Activated CD8-positive, alpha-beta T cell treated with anti-CD3 and anti-CD28 coated beads for 36 hours (primary cell): ENCODE measurements around the gene CCDC97. TPM values are rescaled to one million over a fixed set of nuclear protein-coding genes. Genes with fewer than 3 reads are reported as not detected.

Experiments used
- ATAC-seq: fragments of 200-7000 bp; cut with Tn5 transposase; one replicate; pipeline ENCODE4 v1.10.0; 2021; ENCODE audit warnings: mild to moderate bottlenecking, moderate library complexity
- CTCF ChIA-PET: fragments of 350-600 bp; sonication (Branson Sonifier 250); formaldehyde crosslinking; loops from one replicate; lab custom pipeline; 2021; ENCODE audit warnings: antibody characterized with exemption; lab: Charles Lee
- POLR2A ChIA-PET: fragments of 350-600 bp; sonication (Branson Sonifier 250); formaldehyde crosslinking; loops from one replicate; lab custom pipeline; 2021; ENCODE audit warnings: antibody characterized with exemption; lab: Charles Lee
- DNase-seq: peaks from one replicate; pipeline ENCODE4 v3.0.0-alpha.2; 2020
- H3K27ac Mint-ChIP-seq: one replicate; pipeline ENCODE4 v1.8.0; 2021; ENCODE audit warnings: mild to moderate bottlenecking, mixed read lengths
- H3K27me3 Mint-ChIP-seq: one replicate; pipeline ENCODE4 v1.8.0; 2021; ENCODE audit warnings: mixed read lengths
- H3K36me3 Mint-ChIP-seq: one replicate; pipeline ENCODE4 v1.8.0; 2021; ENCODE audit warnings: low read depth, mixed read lengths
- H3K4me1 Mint-ChIP-seq: one replicate; pipeline ENCODE4 v1.8.0; 2021; ENCODE audit warnings: low read depth, mixed read lengths
- H3K4me3 Mint-ChIP-seq: one replicate; pipeline ENCODE4 v1.8.0; 2021; ENCODE audit warnings: mild to moderate bottlenecking, moderate library complexity, mixed read lengths
- H3K9me3 Mint-ChIP-seq: one replicate; pipeline ENCODE4 v1.8.0; 2021; ENCODE audit warnings: mixed read lengths
- CTCF ChIP-seq: fragments of 200-600 bp; IDR thresholded peaks from one replicate; pipeline ENCODE4 v1.8.0; 2022; ENCODE audit warnings: antibody characterized with exemption, mild to moderate bottlenecking
- intact Hi-C: fragments of 100-400 bp; cut with micrococcal nuclease; formaldehyde crosslinking; loops from one replicate; pipeline ENCODE4 v1.10.0; 2022
- total RNA-seq, 2 experiments: library from RNA; stranded (reverse); gene quantifications; one replicate each; pipeline ENCODE4 v1.2.3, GENCODE V29; 2021

Gene CCDC97
- total RNA-seq, 2 experiments from 2014 or later: 15.9 to 20.4 TPM

DNA sequence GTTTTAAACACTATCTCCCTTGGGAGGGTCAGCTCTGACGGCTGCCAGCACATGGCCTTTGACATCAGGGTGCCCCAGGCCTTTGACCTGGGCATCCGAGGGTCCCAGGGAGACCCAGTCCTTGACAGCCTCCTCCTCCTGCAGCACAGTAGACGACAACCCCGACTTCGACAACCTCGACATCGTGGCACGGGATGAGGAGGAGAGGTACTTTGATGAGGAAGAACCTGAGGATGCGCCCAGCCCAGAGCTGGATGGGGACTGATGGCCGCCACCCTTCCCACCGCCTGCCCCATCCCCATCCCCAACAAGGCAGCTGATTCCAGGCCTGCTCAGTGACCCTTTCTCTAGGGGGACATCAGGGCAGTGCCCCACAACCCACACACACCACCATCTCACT lies 12.5 kb downstream of the CCDC97 start:
- Mint-ChIP-seq H3K4me1 (peaks cover 49% of the 10 kb centered on the region), H3K27ac (peak overlapping the region; percentile 77), H3K36me3 (peaks cover 37% of the 10 kb centered on the region), H3K9me3 (no peaks in the 10 kb centered on the region), H3K27me3 (no peaks in the 10 kb centered on the region), H3K4me3 (no peak overlapping the region)
- ATAC-seq (no peak), DNase-seq (no peak)
- POLR2A ChIA-PET: interaction anchor here (0.8 to 2.8 kb wide), 4 partner anchors 13 to 60 kb away, joined by 3 to 11 read pairs (median 4); partner anchors contain the start of gene CCDC97
- intact Hi-C loops: no loop called here
- TF ChIP-seq CTCF: no peak
- CTCF ChIA-PET: interaction anchor here (0.9 to 1.5 kb wide), 5 partner anchors 12 to 102 kb away, joined by 3 to 4 read pairs (median 3); partner anchors contain the start of gene CCDC97

- ATAC-seq (no peak), DNase-seq (no peak)
- H3K4me3 Mint-ChIP-seq: no peak overlapping the region
- H3K4me1 Mint-ChIP-seq: peaks cover 53% of the 10 kb centered on the region
- no peaks in the 10 kb centered on the region for H3K27me3 Mint-ChIP-seq
- H3K27ac Mint-ChIP-seq: peak overlapping the region; percentile 77
- no peak for TF ChIP-seq CTCF
- ChIA-PET CTCF (interaction anchor here (1.5 kb wide), 1 partner anchor 102 kb away, joined by 3 read pairs; no protein-coding TSS in a partner anchor), POLR2A (interaction anchor here (0.9 to 2.8 kb wide), 3 partner anchors 13 to 61 kb away, joined by 4 to 11 read pairs (median 5); partner anchors contain the start of gene CCDC97)
- H3K36me3 Mint-ChIP-seq: peaks cover 37% of the 10 kb centered on the region
- intact Hi-C loops: no loop called here
- no peaks in the 10 kb centered on the region for H3K9me3 Mint-ChIP-seq
Observed at GRCh38 chr19:41323023-41323422, 13.1 kb downstream of the CCDC97 start.

GRCh38 chr19:41323430-41324125 lies 13.6 kb downstream of the CCDC97 start:
- Mint-ChIP-seq H3K4me3 (no peak overlapping the region), H3K9me3 (no peaks in the 10 kb centered on the region), H3K36me3 (peaks cover 42% of the 10 kb centered on the region)

DNA sequence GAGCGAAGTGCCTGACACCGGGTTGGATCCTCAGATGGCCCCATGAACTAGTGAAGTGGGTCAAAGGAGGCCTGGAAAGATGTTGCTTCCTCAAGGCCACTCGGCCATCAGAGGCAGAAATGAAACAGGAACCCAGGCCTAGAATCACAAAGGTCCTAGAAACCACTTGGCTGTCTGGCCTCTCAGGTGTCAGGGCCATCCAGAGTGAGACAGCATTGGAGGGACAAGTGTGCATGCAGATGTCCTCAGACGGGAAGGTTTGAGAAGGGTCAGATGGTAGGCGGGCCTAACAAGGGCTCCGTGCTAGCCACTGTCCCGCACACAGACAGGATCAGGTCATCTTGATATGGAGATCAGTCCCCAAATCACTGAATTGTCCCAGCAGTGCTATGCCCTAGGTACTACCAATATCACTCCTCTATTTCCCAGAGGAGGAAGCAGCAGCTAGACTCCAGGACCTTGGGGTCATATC lies 14.3 kb downstream of the CCDC97 start:
- CTCF ChIA-PET: no interaction called here

More at GRCh38 chr19:41323430-41324125, 13.6 kb downstream of the CCDC97 start:
- DNase-seq (no peak), ATAC-seq (no peak)
- POLR2A ChIA-PET: interaction anchor here (0.9 to 2.8 kb wide), 3 partner anchors 14 to 61 kb away, joined by 4 to 11 read pairs (median 5); partner anchors contain the start of gene CCDC97
- CTCF ChIA-PET: no interaction called here
- intact Hi-C loops: no loop called here
- no peak for TF ChIP-seq CTCF
- Mint-ChIP-seq H3K27ac (peak overlapping the region; percentile 78), H3K27me3 (no peaks in the 10 kb centered on the region), H3K4me1 (peaks cover 58% of the 10 kb centered on the region)

More for the DNA sequence above, 14.3 kb downstream of the CCDC97 start:
- H3K27ac Mint-ChIP-seq: peak overlapping the region; percentile 78
- TF ChIP-seq CTCF: no peak
- peaks cover 65% of the 10 kb centered on the region for H3K4me1 Mint-ChIP-seq
- ATAC-seq (no peak), DNase-seq (no peak)
- no peaks in the 10 kb centered on the region for H3K9me3 Mint-ChIP-seq
- intact Hi-C loops: no loop called here
- H3K27me3 Mint-ChIP-seq: no peaks in the 10 kb centered on the region
- POLR2A ChIA-PET: interaction anchor here (1.6 to 3.1 kb wide), 3 partner anchors 7 to 25 kb away, joined by 9 to 11 read pairs (median 10); partner anchors contain the start of gene CCDC97
- H3K4me3 Mint-ChIP-seq: no peak overlapping the region
- peaks cover 49% of the 10 kb centered on the region for H3K36me3 Mint-ChIP-seq
